ENCODE measurements around the gene IL16.

DNA sequence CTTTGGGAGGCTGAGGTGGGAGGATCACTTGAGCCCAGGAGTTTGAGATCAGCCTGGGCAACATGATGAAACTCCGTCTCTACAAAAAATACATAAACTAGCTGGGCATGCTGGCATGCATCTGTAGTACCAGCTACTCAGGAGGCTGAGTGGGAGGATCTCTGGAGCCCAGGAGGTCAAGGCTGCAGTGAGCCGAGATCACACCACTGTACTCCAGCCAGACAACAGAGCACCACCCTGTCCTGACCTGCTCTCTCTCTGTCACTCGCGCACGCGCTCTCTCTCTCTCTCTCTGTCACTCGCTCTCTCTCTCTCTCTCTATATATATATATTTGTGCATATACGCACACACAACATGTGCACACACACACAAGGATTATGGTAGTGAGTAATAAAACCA is 61.8 kb downstream of the IL16 start:
- no peak for TF ChIP-seq POLR2A (IDR thresholded peaks at IDR 0.05)
- TF ChIP-seq, protein P1, sequence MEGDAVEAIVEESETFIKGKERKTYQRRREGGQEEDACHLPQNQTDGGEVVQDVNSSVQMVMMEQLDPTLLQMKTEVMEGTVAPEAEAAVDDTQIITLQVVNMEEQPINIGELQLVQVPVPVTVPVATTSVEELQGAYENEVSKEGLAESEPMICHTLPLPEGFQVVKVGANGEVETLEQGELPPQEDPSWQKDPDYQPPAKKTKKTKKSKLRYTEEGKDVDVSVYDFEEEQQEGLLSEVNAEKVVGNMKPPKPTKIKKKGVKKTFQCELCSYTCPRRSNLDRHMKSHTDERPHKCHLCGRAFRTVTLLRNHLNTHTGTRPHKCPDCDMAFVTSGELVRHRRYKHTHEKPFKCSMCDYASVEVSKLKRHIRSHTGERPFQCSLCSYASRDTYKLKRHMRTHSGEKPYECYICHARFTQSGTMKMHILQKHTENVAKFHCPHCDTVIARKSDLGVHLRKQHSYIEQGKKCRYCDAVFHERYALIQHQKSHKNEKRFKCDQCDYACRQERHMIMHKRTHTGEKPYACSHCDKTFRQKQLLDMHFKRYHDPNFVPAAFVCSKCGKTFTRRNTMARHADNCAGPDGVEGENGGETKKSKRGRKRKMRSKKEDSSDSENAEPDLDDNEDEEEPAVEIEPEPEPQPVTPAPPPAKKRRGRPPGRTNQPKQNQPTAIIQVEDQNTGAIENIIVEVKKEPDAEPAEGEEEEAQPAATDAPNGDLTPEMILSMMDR (IDR thresholded peaks at IDR 0.05): no peak
